Activated CD4-positive, alpha-beta T cell treated with anti-CD3 and anti-CD28 coated beads, Interleukin-10, Interleukin-2, amounts not matched to agents 100 ng/mL and 50 ng/mL, durations not matched to agents 16 hours and 8 hours (primary cell): ENCODE data around the gene CCR6.

Experiments
- DNase-seq: peaks from one replicate; pipeline ENCODE4 v3.0.0-alpha.2; 2020

CCR6 gene

DNA sequence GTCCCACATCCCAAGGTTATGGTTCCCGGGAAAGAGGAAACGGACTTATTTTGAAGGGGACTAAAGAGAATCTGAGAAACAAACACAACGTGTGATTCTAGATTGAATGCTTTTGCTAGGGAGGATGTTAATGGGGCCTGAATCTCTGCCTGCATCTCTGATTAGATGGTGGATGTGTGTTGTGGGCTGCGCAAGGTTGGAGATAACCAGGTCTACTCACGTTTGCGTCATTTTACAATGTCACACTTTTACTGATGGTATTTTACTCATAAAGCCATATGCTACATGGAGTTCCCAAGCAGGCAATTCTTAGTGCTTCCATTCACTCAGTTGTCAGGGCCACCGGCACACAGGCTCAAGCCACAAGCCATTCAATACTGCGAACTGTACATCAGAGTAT is 23.2 kb upstream of the CCR6 start:
- no peak for DNase-seq

DNA sequence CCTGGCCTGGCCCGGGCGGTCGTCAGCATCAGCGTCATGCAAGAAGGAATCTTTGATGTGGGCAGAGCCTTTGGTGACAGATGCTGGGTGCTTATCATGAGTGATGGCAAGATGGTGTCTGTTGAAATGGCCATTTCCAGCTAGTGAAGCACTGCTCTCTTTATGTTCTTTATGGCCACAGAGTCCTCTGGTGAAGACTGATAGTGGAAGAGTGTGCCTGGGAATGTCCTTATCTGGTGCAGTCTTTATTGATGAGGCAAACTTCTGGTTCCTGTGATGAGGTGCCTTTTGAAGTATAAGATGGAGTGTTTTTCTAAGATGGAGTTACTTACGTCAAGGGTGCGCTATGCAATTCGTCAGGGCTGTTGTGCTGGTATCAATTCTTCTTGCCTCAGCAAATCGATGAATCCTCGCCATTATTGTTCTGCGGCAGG is 22.6 kb upstream of the CCR6 start:
- DNase-seq, result no peak

DNA sequence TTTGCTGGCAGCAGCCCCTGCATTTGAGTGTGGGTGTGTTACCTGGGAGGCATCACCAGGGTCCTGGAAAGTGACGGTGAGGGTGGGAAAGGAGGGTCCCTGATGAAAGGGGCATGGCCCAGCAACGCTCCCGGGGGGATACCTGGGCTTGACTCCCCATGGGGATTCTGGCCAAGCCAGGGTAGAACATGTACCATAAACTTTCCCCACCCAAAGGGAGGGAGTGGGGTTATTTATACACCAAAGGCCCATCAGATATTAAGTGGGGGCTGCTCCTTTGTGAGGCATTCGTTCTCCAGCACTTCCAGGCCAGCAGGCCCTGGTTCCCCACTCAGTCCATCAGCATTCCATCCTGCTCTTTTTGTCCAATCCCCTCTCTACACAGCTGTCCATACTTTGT is 20.6 kb upstream of the CCR6 start:
- no peak for DNase-seq

DNA sequence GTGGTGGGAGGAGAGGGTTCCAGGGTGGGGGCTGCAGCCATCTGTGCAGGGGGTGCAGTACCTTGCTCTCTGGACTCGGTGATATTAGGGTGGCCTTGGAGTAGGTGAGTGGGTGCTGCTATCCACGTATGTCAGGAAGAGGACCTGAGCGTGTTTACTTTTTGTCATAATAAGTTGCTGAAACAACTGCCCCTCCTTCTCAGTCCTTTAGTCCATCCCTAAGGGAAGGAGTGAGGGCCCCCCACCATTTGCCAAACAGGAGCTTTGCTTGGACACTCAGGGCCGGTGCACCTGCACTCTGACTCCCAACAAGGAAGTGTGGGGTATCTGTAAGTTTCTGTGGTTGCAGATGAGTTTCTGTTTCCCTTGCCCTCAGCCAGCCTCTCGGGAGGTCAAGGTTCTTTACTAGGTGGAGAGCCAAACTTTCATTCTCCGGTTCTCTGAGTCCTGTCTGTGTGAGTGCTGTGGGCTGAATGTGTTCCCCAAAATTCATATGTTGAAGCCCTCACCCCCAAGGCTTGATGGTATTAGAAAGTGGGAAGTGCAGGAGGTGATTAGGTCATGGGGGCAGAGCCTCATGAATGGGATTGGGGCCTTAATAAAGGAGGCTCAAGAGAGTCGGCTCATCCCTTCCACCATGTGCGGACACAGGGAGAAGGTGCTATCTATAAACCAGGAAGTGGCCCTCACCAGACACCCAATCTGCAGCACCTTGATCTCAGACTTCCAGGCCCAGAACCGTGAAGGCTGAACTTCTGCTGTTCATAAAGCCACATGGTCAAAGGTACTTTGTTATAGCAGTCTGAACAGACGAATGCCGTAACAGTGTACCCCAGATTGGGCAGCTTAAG is 19.6 kb upstream of the CCR6 start:
- DNase-seq, result no peak

DNA sequence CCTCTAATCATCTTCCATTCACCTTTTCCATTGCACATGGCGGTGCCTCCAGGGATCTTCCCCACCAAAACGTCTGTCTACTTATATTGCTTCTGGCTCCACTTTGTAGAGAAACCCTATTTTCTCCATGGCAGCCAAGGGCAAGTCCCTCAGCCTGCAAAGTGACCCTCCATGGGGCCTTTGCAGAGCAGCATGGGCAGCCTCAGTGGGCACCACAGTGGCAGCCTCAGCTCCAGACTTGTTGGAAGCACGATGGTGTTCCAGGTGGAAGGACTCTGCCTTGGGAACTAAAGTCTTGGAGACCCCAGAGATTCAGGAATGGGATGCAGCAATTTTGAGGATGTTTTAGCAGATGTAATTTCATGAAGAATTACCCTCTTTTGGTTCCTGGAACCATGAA is 18.5 kb upstream of the CCR6 start:
- DNase-seq, result no peak

DNA sequence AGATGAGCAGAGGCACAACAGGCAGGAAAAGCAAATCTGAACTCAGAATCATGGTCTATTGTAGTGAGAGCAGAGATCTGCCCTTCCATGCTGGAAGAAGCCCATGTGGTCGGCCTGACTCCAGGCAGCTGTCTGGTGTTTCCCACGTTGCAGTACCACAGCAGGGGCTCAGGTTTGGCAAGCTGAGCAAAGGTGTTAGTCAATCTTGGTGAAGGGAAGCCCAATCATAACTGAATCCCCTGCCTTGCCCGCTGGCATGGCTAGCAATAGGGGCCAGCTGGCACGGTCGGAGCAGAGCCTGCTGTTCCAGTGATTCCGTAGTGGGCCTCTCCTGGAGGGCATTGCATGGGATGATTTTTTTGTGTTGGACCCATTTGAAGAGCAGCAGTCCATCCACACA is 17.8 kb upstream of the CCR6 start:
- DNase-seq, result no peak

DNA sequence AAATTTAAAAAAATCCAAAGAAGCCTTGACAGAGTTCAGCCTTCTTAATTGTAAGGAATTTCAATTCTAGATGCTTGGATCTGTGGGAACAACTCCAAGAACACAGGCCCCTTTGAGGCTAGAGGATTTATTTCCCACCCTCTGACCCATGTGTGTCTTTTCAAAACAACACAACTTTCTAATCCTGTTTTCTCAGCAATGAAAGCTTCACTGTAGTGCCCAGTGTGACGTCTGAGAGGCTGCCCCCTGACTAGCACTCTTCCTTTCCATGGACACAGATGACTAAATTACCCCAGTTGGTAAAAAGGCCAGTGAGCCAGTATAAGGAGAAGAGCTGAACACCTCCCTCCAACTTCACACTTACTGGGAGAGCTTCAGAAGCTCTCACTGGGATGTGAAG is 16.5 kb upstream of the CCR6 start:
- no peak for DNase-seq

DNA sequence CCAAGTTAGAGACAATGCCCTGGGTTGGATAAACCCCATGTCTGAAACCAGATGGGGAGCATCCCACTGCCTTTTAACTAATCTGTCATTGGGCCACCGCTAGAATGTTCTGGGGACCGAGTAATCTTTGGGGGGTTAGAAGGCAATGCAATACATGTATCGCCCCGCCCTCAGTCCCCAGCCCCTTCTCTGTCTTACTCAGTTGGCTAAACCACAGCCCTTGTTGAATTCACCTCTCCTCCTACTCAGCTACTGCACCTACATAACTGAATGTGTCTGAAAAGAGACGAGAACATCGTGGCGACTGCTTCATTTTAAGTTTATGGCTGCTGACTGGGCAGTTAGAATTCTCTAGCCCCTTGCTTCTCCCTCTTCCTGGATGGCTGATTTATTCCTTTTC is 15.1 kb upstream of the CCR6 start:
- no peak for DNase-seq

DNA sequence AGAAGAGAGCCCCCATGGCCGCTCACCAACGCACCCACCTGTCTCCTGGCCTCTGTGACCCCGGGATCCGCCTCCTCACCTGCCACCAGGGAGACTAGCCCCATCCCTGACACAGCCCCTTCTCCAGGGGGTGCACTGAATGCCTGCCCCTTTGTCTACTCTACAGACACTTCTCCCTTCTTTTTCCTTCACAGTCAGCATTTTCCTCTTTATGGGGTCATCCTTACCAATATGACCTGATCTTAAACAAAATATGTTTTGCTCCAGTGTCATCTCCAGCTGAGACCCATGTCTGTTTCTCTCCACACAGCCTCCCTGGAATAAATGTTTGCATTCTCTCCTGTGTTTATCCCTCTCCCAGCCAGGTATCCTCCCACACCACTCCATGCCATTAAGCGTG is 14.6 kb upstream of the CCR6 start:
- DNase-seq, result no peak

DNA sequence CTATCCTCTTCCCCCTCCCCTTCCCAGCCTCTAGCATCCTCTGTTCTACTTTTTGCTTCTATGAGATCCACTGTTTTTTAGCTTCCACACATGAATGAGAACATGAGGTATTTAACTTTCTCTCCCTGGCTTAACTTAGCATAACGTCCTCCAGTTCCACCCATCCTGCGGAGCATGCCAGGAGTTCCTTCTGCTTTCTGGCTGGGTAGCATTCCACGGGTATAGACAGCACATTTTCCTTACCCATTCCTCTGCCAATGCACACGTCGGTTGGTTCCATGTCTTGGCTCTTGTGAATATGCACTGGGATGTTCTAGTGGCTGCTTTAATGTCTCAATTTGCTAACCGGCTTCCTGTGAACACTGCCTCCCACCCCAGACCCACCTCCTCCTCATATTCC is 13.2 kb upstream of the CCR6 start:
- DNase-seq, result no peak

DNA sequence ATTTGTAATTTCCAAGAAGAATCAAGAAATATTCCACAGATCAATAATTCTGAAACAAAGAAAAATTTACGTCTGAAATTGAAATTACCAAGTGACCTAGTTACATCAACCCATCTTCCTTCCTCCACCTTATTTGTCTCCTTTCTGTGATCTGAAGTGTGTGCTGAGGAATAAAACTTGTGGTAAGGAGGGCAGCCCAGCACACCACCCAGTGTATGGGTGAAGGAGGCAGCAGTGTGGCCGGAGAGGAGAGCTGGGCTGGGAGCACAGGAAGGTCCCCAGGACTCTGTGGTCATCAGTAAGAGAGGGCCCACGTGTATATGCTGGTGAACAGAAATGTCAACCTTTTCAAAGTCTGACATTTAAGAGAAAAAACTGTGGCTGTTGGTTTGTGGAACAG is 11.3 kb upstream of the CCR6 start:
- DNase-seq, result no peak

DNA sequence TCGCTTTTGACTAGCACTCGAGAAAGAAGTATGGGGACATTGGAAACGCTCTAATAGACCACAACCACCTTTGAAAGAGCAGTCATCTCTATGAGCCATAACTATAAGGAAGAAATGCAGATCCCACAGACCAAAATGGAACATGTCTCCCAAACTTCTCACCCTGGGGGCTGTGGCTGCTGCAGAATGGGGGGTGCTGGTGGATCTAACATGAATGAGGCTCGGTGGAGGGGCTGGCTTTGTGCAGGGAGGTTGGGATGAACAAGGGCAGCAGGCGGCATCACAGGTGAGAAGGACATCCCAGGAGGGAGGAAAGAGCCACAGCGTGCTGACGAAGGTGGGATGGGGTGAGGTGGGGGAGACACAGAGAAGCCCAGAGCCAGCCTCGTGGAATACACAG is 10.5 kb upstream of the CCR6 start:
- DNase-seq, result no peak

DNA sequence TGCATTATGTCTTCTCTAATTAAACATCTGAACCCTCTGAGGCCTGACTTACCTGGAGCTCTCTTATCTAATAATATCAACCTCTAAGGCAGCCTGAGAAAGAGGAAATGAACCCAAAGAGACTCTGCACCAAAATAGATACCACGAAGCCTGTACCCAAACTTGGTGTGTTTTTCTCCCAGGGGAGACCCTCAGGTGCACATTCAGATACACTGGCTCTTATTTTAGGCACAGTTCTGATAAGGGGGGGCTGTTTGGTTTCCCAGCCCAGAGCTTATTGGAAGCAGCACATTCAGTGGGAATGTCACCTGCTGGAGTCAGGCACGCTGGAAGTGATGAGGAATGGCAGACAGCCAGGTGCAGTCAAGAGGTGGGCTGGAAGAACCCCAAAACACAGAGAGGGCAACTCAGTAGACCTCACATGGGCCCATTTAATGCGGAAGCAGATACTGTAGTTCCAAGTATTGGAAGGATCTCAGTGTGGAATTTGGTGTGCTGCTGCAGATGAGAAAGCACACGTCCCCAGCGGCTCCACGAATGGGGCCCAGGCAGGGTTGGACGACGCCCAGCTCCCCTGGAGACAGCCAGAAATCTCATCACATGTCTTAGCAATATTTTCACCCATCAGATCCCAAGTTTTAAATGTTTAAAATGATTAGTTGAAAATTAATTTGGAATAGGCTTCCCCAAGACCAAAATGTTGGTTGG is 9.7 kb upstream of the CCR6 start:
- DNase-seq, result no peak

DNA sequence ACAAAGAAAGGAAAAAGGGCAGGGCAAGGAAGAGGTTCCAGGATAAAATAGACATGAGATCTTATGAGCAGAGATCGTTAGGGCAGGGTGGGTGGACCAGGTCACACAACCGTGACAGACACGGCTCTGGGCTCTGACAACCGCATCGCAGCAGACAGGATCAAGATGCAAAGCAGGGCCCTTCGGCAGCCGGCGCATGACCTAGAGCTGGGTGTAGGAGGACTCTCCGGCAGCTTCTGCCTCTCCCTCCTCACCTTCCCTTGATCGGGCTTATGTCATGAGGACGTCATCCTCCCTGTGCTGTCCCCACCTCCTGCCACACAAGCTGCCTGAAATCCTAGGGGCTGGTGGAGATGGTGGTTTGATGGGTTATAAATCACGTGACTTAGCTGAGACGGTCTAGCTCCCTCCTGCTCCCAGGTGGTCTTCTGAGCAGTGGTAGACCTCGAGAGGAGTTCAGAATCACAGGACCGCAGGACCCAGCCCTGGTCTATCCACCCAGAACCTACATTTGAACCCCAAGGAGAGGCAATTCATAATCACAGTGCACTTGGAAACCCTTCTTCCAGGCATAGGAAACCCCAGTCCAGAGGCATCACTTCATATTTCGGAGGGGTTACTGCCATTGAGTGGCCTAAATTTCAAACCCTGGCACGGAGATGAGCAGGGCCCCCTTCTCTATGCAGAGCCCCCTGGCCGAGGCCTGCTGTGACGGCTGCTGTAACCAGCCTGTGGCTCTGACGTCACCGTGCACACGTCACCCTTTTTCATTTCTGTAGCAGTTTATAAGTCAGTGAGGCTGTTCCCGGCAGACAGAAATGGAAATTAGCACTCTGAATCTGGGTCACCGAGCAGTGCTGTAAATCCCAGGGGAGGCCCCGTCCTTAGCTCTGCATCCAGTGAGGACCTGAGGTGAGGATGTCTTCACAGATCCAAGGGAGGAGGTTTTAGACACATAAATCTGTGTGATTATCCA is 8.7 kb upstream of the CCR6 start:
- DNase-seq, result peak; percentile 69

DNA sequence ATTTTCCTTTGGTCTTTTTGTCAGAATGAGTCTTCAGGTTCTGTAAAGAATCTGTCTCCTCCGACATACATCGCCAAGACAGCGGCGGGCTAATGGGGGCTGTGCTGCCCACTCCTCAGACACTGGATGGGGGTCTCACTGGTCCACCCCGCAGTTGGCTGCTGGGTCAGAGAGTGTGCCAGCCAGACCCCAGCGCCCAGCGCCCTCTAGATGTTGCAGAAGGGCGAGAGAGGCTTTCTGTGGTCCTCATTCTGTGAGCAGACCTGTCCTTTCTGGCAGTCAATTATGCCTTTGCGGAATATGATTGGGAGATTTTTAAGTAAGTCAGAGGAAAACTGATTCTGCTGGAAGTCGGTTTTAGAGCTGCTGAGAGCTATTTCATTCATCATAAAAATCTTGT is 7.8 kb upstream of the CCR6 start:
- DNase-seq, result no peak

DNA sequence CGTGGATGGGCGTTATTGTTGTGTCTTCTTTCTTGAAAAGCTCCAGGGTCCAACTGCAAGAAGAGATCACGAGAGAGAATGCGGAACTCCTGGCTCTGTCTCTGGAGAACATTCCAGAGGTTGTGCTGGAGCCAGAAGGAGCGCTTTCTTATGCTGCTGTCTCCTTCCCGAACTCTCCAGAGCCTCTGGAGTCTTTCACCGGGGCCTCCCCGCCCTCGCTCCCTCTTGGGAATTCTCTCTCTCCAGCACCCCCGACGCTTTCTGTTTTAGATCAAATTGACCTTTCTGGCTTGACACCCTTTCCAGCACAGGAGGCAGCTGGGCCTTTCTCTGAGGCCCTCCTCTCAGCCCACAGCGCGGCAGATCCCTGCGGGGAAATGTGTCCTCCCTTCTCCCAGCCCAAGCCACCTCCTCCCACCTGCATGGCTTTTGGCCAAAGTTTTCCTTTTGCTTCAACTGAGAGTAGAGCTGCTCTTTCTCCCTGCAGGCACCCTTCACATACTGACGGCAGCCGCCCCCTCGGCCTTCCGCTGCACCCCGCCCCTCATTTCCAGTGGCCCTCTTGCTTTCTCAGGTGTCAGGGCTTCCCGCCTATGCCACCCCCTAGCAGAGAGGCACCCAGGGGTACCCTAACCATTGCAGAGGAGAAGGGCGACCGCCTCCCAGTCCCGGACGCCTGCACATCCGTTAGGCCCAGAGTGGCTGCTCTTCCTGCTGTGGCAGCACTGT is 6.6 kb upstream of the CCR6 start:
- no peak for DNase-seq

DNA sequence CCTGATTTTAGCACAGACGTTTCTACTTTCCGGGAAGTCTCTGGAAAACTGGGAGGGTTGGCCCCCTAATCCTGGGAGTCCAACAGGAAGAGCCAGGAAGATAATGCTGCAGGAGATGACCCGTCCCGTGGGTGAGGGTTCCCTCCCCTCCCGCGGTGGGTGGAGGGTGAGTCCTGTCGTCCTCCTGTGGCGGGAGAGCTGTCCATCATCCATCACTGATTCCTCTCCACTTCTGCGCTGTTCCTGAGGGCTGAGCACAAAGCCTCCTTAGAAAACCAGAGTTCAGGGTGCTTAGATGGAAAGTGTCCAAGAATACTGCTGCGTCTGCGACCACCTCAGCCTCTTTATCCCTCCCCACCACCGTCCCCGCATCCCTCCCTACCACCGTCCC is 6.1 kb upstream of the CCR6 start:
- no peak for DNase-seq

DNA sequence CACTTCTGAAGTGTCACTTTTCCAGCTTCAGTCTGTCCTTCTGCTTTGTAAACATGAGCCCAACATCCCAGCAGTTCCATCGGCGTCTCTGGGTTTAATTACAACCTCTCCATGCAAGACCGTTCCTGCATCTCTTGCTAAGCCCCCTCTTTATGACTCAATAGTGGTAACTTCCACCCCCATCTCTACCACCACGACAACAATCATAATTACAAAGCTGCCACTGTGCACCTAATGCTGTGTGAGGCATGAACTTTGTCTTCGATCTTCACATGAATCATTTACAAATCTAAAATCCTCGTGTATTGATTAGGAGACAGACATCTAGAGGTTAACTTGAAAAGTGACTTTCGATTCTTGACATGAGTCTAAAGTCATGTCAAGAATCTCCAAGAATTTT is 4.9 kb upstream of the CCR6 start:
- peak; percentile 30 for DNase-seq

DNA sequence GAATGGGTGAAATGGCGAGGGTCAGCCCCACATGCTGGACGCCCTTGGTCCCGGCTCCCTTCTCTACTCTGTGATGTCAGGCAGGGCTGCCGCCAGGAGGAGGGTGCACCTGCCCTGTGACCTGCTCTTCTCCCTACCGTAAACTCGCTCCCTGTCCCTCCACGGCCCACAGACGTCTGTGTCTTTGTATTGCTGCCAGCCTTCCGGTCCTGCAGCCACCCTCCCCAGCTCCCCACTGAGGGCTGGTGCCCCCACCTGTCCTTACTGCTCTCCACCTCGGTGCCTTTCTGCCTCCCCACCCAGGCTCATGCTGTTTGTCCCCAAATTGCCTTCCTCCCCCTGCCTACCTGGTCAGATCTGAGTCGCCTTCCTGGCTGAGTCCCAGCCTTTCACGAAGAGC is 4.1 kb upstream of the CCR6 start:
- no peak for DNase-seq

DNA sequence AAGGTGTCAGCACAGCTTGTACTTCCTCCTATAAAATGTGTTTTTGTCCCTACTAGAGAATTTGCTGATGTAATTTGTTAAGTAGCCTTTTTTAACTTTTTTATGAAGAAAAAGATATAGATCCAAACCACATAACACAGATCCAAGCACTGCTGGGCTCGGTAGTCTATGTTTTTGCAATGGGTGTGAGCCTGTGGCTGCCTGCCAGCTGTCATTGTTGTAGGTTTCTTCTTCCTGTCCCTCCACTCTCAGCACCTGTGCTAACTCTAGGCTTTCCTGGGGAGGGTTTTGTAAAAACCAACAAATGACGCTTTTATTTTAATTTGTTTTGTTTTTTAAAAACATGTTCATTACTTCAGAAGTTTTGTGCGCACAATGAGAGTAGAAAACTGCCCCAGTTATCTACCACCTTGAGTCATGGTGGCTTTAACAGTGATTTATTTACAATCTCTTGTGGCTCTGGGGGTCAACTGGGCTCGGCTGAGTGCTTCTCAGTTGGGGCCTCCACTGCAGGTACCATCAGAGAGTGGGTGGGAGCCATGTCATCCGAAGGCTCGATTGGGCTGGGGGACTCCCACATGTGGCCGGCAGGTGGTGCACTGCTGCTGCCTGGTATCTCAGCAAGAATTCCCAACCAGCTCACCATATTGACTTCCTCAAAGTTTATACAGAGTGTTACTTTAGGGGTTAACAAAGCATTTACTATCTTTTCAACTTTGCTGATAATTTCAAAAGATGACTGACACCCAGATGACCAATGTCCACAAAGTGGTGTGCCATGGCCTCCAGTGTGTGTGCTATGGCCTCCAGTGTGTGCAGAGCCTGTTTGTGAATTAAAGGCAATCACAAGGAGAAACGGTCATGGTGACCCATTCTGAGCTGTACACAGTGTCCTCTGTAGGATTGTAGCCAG is 3.0 kb upstream of the CCR6 start:
- no peak for DNase-seq

DNA sequence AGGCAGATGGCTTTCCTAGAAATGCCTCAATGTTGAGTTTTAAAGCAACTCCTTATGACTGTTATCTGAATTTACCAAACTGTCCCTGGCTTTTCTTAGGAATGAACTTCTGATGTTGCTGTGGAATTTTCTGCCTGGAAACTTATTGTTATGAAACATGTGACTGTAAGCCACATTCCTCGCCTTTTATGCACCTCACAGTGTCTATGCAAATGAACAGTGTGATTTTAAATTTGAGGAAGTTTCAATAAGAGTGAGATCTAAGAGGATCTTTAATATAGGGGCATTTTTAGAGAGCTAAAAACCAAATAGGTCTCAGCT is 2.4 kb upstream of the CCR6 start:
- no peak for DNase-seq

DNA sequence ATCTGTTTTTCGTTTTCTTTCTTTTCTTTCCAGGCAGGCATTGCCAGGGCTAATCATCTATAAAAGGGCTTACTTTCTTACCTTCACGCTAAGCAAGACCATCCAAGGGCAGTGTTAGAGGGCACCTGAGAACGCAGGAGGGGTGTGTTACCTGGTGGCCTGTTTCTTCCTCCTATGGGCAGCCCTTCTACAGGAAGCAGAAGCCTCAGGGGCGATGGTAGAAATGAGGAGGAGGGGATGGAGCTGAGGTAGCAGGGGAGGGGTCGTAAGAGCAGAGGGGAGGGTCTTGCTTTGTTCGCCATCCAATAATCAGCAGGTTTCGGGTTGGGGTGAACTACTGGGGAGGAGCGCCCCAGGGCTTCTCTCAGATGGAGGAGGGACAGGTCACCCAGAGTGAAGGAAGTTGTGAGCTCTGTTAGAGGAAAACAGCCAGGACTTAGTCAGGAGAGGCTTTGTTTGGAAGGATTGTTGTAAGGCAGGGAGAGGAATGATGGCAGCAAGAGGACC is 1.5 kb upstream of the CCR6 start:
- no peak for DNase-seq
